Bronchial epithelial cell (primary cell): ENCODE data around the gene TXNRD2. TPM values are rescaled to one million over a fixed set of nuclear protein-coding genes. Genes with fewer than 3 reads are reported as not detected.

Experiments used
- DNase-seq: peaks from one replicate; pipeline ENCODE4 v3.0.0-alpha.2; 2010; ENCODE audit warnings: low read depth
- FAIRE-seq: peaks from 2 replicates; lab custom pipeline; 2011; peaks lifted over from hg19 to GRCh38; lab: Jason Lieb, UNC
- H3K27me3 ChIP-seq: 2 replicates; pipeline ENCODE4 v1.5.1; 2011; ENCODE audit warnings: low read length; ENCODE audit not compliant: control insufficient read depth, insufficient read depth
- H3K36me3 ChIP-seq: 2 replicates; pipeline ENCODE4 v1.5.1; 2011; ENCODE audit warnings: low read length; ENCODE audit not compliant: control insufficient read depth, insufficient read depth
- H3K4me3 ChIP-seq: 2 replicates; pipeline ENCODE4 v1.5.1; 2011; ENCODE audit warnings: mild to moderate bottlenecking, low read depth, low read length, control low read depth
- CTCF ChIP-seq: IDR thresholded peaks from 2 replicates; pipeline ENCODE4 v1.5.1; 2011; ENCODE audit warnings: mild to moderate bottlenecking, moderate library complexity, low read length, control low read depth, inconsistent platforms; ENCODE audit not compliant: insufficient read depth, severe bottlenecking
- total RNA-seq: library from RNA; depleted of rRNA; stranded (reverse); fragments of >200 nt; gene quantifications from 2 replicates; pipeline ENCODE4 v1.2.1, GENCODE V29; 2014

The TXNRD2 gene
- total RNA-seq, 1 donor from 2014 or later: 12.9 TPM

GRCh38 chr22:19981171-19981960 is 39.7 kb upstream of the TXNRD2 start:
- peaks cover 2% of the 10 kb centered on the region for H3K36me3 ChIP-seq
- TF ChIP-seq CTCF: no peak
- FAIRE-seq (no peak), DNase-seq (no peak)
- H3K4me3 ChIP-seq: no peak overlapping the region
- no peaks in the 10 kb centered on the region for H3K27me3 ChIP-seq

DNA sequence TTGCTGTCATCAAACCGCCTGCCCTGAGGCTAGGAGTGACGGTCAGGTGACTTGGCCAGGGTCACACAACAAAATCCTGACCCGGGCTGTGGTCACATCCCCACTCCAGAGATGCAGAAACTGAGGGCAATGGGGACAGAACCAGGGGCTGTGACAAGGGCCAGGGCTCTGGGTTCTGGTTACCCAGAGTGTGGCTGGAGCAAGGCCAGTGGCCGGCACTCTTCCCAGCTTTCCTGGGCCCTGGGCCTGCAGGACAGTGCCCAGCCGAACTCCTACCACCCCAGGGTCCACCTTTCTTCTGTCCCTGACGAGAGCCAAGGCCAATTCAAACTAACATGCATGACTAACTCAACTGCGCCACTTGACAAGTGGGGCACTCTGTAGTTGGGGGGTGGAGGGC is 39.1 kb upstream of the TXNRD2 start:
- DNase-seq (no peak), FAIRE-seq (no peak)
- Histone ChIP-seq H3K27me3 (no peaks in the 10 kb centered on the region), H3K4me3 (no peak overlapping the region), H3K36me3 (peaks cover 2% of the 10 kb centered on the region)
- TF ChIP-seq CTCF: no peak

DNA sequence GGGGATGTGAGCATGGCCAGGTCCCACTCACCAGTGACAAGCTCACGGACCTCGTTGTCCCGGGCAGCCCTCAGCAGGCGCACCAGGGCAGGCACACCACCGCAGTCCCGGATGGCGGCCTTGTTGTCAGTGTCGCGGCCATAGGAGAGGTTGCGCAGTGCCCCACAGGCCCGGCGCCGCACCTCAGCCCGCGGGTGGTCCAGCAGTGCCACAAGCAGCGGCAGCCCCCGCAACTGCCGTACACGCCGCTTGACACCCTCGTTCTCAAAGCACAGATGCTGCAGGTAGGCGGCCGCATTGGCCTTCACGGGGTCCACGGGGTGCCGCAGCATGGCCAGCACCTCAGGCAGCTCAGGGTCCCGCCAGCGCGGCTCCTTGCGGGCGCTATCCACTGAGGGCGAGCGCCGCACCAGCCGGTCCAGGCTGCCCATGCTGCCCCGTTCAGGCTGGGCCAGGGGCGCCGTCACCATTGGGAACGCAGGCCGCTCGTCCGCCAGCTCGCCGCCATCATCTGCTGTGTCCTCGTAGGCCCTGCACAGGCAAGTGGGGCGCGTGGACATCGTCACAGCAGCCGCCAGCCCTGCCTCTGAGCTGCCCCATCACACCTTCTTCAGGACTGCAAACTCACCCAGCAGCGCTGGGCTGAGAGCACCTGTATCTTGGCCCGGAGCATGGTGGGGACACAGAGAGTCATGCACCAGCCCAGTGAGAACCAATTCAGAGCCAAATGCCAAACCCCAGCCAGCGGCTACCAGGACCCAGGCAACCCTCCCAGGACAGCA is 38.3 kb upstream of the TXNRD2 start:
- no peak for DNase-seq
- no peak for FAIRE-seq
- Histone ChIP-seq H3K36me3 (peaks cover 2% of the 10 kb centered on the region), H3K4me3 (no peak overlapping the region), H3K27me3 (no peaks in the 10 kb centered on the region)
- no peak for TF ChIP-seq CTCF

GRCh38 chr22:19978748-19979147 is 37.1 kb upstream of the TXNRD2 start:
- no peak for TF ChIP-seq CTCF
- FAIRE-seq (no peak), DNase-seq (no peak)
- H3K27me3 ChIP-seq: no peaks in the 10 kb centered on the region
- no peak overlapping the region for H3K4me3 ChIP-seq
- peaks cover 2% of the 10 kb centered on the region for H3K36me3 ChIP-seq

- H3K27me3 ChIP-seq: no peaks in the 10 kb centered on the region
- peaks cover 3% of the 10 kb centered on the region for H3K36me3 ChIP-seq
- DNase-seq: no peak
- FAIRE-seq: no peak
- no peak for TF ChIP-seq CTCF
- no peak overlapping the region for H3K4me3 ChIP-seq
Measured at GRCh38 chr22:19977296-19978243, 36.0 kb upstream of the TXNRD2 start.
